GM06990 (cell line): ENCODE data around the gene CHAF1A.

Source experiments
- DNase-seq: peaks from one replicate; pipeline ENCODE4 v3.0.0-alpha.2; 2011; ENCODE audit not compliant: insufficient read length; ENCODE audit errors: extremely low read depth
- H3K27me3 ChIP-seq: replicated peaks from 2 replicates; pipeline ENCODE4 v1.6.0; 2011; ENCODE audit warnings: low read length; ENCODE audit not compliant: control insufficient read depth, insufficient read depth
- H3K36me3 ChIP-seq: 2 replicates; pipeline ENCODE4 v1.5.1; 2011; ENCODE audit warnings: low read length; ENCODE audit not compliant: control insufficient read depth, insufficient read depth
- H3K4me3 ChIP-seq: replicated peaks from 2 replicates; pipeline ENCODE4 v1.5.1; 2011; ENCODE audit warnings: low read depth, mild to moderate bottlenecking, control low read depth, low read length
- TF ChIP-seq, protein P1 (sequence below): IDR thresholded peaks from 2 replicates; pipeline ENCODE4 v1.5.1; 2011; ENCODE audit warnings: low read length, control low read depth, mild to moderate bottlenecking, inconsistent platforms; ENCODE audit not compliant: insufficient read depth, poor library complexity, severe bottlenecking

CHAF1A gene

GRCh38 chr19:4405977-4406376 is 3.5 kb downstream of the CHAF1A start:
- TF ChIP-seq, protein P1, sequence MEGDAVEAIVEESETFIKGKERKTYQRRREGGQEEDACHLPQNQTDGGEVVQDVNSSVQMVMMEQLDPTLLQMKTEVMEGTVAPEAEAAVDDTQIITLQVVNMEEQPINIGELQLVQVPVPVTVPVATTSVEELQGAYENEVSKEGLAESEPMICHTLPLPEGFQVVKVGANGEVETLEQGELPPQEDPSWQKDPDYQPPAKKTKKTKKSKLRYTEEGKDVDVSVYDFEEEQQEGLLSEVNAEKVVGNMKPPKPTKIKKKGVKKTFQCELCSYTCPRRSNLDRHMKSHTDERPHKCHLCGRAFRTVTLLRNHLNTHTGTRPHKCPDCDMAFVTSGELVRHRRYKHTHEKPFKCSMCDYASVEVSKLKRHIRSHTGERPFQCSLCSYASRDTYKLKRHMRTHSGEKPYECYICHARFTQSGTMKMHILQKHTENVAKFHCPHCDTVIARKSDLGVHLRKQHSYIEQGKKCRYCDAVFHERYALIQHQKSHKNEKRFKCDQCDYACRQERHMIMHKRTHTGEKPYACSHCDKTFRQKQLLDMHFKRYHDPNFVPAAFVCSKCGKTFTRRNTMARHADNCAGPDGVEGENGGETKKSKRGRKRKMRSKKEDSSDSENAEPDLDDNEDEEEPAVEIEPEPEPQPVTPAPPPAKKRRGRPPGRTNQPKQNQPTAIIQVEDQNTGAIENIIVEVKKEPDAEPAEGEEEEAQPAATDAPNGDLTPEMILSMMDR = no peak
- DNase-seq = no peak
- H3K4me3 ChIP-seq = no peak overlapping the region
- peaks cover 11% of the 10 kb centered on the region for H3K36me3 ChIP-seq
- no peaks in the 10 kb centered on the region for H3K27me3 ChIP-seq

DNA sequence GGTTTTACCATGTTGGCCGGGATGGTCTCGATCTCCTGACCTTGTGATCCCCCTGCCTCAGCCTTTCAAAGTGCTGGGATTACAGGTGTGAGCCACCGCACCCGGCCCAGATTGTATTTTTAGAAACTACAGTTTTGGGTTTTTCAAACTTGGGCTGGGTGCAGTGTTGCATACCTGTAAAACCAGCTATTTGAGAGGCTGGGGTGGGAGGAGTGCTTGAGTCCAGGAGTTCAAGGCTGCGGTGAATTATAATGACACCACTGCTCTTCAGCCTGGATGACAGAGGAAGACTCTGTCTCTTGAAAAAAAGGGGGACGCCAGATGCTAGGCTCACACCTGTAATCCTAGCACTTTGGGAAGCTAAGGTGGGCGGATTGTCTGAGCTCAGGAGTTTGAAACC is 4.2 kb downstream of the CHAF1A start:
- H3K36me3 ChIP-seq = peaks cover 11% of the 10 kb centered on the region
- H3K27me3 ChIP-seq = no peaks in the 10 kb centered on the region
- TF ChIP-seq, protein P1 = no peak
- no peak overlapping the region for H3K4me3 ChIP-seq
- no peak for DNase-seq

DNA sequence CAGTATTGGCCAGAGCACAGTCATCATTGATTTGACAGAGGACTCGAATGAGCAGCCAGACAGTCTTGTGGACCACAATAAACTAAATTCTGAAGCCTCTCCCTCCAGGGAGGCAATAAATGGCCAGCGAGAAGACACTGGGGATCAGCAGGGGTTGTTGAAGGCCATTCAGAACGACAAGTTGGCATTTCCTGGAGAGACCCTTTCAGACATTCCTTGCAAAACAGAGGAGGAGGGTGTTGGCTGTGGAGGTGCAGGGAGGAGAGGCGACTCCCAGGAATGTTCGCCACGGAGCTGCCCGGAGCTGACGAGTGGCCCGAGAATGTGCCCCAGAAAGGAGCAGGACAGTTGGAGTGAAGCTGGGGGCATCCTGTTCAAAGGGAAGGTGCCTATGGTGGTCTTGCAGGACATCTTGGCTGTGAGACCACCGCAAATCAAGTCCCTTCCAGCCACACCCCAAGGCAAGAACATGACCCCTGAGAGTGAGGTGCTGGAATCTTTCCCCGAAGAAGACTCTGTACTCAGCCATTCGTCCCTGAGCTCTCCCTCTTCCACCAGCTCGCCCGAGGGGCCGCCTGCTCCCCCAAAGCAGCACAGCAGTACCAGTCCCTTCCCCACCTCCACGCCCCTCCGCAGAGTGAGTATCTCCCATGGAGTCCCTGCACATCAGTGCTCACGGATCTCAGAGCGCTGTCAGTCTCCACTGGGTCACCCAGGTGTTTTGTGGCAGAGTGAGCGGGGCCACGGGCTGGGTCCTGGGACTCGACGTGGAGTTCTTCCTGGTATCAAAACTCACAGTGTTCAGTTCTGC is 6.9 kb downstream of the CHAF1A start:
- TF ChIP-seq, protein P1 = no peak
- Histone ChIP-seq H3K36me3 (peaks cover 18% of the 10 kb centered on the region), H3K4me3 (no peak overlapping the region), H3K27me3 (no peaks in the 10 kb centered on the region)
- no peak for DNase-seq

DNA sequence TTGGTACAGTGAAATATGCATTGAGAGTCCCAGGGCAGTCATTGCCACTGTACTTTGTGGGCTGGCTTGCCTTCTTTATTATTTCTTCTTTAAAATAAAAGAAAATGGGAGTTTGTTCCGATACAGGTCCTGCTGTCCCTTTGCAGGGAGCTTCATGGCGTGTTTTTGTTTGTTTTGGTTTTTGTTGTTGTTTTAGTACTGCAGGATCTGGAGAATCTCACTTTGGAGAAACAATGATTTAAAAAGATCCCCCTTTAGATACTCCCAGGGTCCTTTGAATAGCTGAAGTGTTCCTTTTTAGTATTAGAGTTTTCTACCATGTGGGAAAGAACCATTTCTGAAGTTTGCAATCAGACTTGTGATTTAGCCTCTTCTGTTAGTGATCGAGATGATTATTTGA is 11.1 kb downstream of the CHAF1A start:
- DNase-seq = no peak
- Histone ChIP-seq H3K27me3 (no peaks in the 10 kb centered on the region), H3K36me3 (peaks cover 20% of the 10 kb centered on the region), H3K4me3 (no peak overlapping the region)
- TF ChIP-seq, protein P1 = no peak

DNA sequence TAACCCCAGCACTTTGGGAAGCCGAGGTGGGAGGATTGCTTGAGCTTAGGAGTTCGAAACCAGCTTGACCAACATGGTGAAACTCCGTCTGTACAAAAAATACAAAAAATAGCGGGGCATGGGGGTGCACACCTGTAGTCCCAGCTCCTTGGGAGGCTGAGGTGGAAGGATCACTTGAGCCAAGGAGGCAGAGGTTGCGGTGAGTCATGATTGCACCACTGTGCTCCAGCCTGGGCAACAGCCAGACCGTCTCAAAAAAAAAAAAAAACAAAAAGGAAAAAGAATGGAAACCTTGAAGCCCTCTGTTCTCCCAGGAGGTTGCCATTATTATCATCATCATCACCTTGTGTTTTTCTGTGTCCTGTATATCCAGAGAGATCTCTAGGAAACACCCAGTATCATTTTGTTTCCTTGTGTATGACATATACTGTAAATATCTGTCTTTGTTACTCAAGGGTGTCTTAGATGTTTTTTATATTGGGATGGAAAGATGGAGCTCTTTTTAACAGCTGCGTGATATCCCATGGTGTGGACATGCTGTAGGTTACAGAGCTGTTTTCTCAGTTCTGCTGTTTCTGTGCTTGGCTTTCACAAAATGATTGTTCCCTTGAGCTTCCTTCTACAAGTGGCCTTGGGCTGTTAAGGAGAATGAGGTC is 11.8 kb downstream of the CHAF1A start:
- TF ChIP-seq, protein P1 = no peak
- no peaks in the 10 kb centered on the region for H3K27me3 ChIP-seq
- peaks cover 17% of the 10 kb centered on the region for H3K36me3 ChIP-seq
- no peak overlapping the region for H3K4me3 ChIP-seq
- DNase-seq = no peak
